Prostate gland (tissue), 2 donors: ENCODE measurements around the gene SPAG6. TPM values are rescaled to one million over a fixed set of nuclear protein-coding genes. Genes with fewer than 3 reads are reported as not detected.

Experiments
- DNase-seq: peaks from one replicate; pipeline ENCODE4 v3.0.0-alpha.2; 2019; ENCODE audit warnings: low spot score
- H3K27ac ChIP-seq, 2 donors: fragments of 200-600 bp; sonication (generic); 2 replicates each; pipeline ENCODE4 v1.5.1; 2017 to 2019
- H3K27me3 ChIP-seq: fragments of 200-600 bp; sonication (generic); replicated peaks from 2 replicates; pipeline ENCODE4 v1.5.1; 2019; ENCODE audit not compliant: insufficient read depth
- H3K36me3 ChIP-seq, 2 donors: fragments of 200-600 bp; sonication (generic); 1 replicate in 1 of 2; 2 replicates in 1 of 2; pipeline versions ENCODE4 v1.5.1 to v1.8.1; 2017 to 2019
- H3K4me1 ChIP-seq: fragments of 200-600 bp; sonication (generic); replicated peaks from 2 replicates; pipeline ENCODE4 v1.5.1; 2019
- H3K4me3 ChIP-seq, 2 donors: fragments of 200-600 bp; sonication (generic); 2 replicates each; pipeline ENCODE4 v1.5.1; 2017 to 2019
- H3K9me3 ChIP-seq: fragments of 200-600 bp; sonication (generic); 2 replicates; pipeline ENCODE4 v1.5.1; 2017
- POLR2A ChIP-seq: fragments of 450-650 bp; IDR thresholded peaks from one replicate; pipeline ENCODE4 v1.6.1; 2016; ENCODE audit warnings: antibody characterized with exemption, mild to moderate bottlenecking
- POLR2AphosphoS5 ChIP-seq: sonication (generic); formaldehyde crosslinking; IDR thresholded peaks from one replicate; pipeline ENCODE4 v1.6.1; 2017; ENCODE audit warnings: antibody characterized with exemption
- WGBS: methylation state at CpG from one replicate; pipeline ENCODE4 v1.1.5; 2018; 5-methylcytosine and 5-hydroxymethylcytosine counted together
- intact Hi-C: fragments of 100-400 bp; cut with DNase I; formaldehyde crosslinking; loops from one replicate; pipeline ENCODE4 v1.14.2; 2022
- total RNA-seq, 2 donors: library from RNA; depleted of rRNA; stranded (reverse); fragments of >200 nt; gene quantifications; one replicate each; pipeline ENCODE4 v1.1.0, GENCODE V29; 2016
- TF ChIP-seq, protein P1 (sequence below), 4 experiments: fragments of 200-600 bp in 2 of 4; fragments of 450-650 bp in 2 of 4; sonication (generic) in 2 of 4; IDR thresholded peaks; 1 replicate in 3 of 4; 2 replicates in 1 of 4; pipeline ENCODE4 v1.5.1; 2016 to 2019; ENCODE audit warnings: antibody characterized with exemption in 4 of 4, mild to moderate bottlenecking in 2 of 4, moderate library complexity in 2 of 4

Gene SPAG6
- total RNA-seq, 2 donors from 2014 or later = 5.8 to 20.3 TPM

DNA sequence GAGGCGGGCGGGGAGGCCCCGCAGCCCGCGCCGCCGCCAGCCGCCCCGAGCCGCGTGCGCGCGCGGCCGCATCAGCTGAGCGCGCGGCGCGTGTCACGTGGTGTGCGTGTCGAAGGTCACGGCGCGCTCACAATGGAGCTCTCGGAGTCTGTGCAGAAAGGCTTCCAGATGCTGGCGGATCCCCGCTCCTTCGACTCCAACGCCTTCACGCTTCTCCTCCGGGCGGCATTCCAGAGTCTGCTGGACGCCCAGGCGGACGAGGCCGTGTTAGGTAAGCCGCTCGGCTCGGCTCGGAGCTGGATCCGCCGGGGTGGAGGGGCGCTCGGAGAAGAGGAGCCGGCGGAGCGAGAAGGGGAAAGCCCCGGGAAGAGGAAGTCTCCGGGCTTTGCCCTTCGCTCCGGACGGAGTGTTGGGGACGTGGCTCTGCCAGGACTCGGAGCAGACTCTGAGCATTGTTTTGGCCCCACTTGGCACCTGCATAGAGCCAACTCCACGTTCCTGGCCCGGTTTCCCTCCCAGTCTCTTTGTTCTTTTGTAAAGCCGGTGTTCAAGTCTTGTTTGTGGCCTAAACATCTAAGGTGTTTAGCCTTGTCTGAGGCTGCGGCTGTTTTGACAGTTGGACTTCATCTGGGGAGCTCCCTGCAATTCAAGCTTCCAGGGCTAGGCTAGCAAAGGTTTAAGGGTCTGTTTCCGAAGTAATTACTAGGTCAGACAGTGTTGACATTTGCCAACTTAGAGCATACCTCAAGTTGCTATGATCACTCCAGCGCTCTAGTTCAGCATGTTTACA lies 28.8 kb upstream of the SPAG6 start, which contains the start of gene COMMD3:
COMMD3 (plus strand) TSS at position 103 of the 790 bp plus-strand sequence; CDS start at position 133, 30 bp downstream.
- intact Hi-C loops = loop anchor here (1.0 to 10.0 kb wide), 5 partner anchors 64 to 748 kb away; partner anchors contain the start of gene DNAJC1
- Histone ChIP-seq H3K9me3 (no peaks in the 10 kb centered on the region), H3K4me1 (peaks cover 7% of the 10 kb centered on the region), H3K4me3 (peak within 1 kb of the TSS; percentile 72 to 93), H3K36me3 (no peaks in the 10 kb centered on the region), H3K27me3 (no peaks in the 10 kb centered on the region), H3K27ac (peak within 1 kb of the TSS; percentile 88 to 97)
- TF ChIP-seq POLR2A (peak; percentile 83), POLR2AphosphoS5 (peak; percentile 77)
- TF ChIP-seq, protein P1, sequence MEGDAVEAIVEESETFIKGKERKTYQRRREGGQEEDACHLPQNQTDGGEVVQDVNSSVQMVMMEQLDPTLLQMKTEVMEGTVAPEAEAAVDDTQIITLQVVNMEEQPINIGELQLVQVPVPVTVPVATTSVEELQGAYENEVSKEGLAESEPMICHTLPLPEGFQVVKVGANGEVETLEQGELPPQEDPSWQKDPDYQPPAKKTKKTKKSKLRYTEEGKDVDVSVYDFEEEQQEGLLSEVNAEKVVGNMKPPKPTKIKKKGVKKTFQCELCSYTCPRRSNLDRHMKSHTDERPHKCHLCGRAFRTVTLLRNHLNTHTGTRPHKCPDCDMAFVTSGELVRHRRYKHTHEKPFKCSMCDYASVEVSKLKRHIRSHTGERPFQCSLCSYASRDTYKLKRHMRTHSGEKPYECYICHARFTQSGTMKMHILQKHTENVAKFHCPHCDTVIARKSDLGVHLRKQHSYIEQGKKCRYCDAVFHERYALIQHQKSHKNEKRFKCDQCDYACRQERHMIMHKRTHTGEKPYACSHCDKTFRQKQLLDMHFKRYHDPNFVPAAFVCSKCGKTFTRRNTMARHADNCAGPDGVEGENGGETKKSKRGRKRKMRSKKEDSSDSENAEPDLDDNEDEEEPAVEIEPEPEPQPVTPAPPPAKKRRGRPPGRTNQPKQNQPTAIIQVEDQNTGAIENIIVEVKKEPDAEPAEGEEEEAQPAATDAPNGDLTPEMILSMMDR (IDR thresholded peaks at IDR 0.05) = no peak
- DNase-seq = peak; percentile 87
- under 1% methylated on average over 63 of the region's 63 CpGs for WGBS

DNA sequence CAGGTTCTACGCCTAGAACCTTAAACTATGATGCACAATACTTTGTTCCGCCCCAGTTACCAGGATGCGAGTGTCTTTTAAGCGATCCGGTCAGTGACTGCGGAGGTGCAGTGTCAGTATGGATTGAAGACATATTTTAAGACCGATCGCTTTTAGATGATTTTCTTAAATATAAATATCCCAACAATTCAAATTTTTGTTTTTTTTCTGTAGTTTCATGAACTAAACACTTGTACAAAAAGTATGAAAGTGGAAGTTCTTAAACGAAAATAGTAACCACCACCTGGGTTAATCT lies 28.3 kb upstream of the SPAG6 start:
- TF ChIP-seq, protein P1 (IDR thresholded peaks at IDR 0.05) = no peak
- no peak for TF ChIP-seq POLR2AphosphoS5
- TF ChIP-seq POLR2A = no peak
- 17% methylated on average over 9 of the region's 9 CpGs for WGBS

DNA sequence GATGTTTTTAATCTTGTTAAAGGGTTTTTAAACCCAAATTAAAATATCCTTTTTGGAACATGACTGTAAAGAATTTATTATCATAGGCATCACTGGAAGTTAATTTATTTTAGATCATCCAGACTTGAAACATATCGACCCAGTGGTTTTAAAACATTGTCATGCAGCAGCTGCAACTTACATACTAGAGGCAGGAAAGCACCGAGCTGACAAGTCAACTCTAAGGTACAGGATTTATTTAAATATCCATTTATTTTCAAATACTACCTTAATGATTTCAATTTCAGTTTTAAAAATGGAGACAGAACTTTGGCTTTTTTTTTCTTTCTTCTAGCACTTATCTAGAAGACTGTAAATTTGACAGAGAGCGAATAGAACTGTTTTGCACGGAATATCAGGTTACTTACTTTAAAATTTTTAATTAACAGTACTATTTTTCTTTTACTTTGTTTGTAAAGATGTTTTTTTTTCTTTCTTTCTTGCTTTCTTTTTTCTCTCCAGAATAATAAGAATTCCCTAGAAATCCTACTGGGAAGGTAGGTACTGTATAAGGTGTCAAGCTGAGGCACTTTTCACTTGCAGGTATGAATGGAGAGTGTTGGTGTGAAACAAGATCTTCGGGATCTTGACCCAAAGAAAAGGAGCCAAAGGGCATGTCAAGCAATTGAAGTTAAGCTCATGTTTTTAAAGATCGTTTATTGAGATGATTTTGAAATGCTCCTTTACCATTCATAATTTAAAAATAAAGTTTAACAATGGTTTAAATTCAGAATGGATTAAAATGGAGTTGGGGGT lies 27.3 kb upstream of the SPAG6 start:
- Histone ChIP-seq H3K9me3 (no peaks in the 10 kb centered on the region), H3K27ac (no peak overlapping the region), H3K27me3 (no peaks in the 10 kb centered on the region), H3K4me3 (peak overlapping the region in 1 of 2 donors; percentile 93), H3K36me3 (no peaks in the 10 kb centered on the region), H3K4me1 (peaks cover 7% of the 10 kb centered on the region)
- WGBS = 84% methylated on average over 6 of the region's 6 CpGs
- intact Hi-C loops = loop anchor here (2.0 to 10.0 kb wide), 4 partner anchors 65 to 747 kb away; partner anchors contain the start of gene DNAJC1
- no peak for DNase-seq
- TF ChIP-seq, protein P1 (IDR thresholded peaks at IDR 0.05) = no peak

More for the DNA sequence above, 28.3 kb upstream of the SPAG6 start:
- H3K4me3 ChIP-seq = peak overlapping the region; percentile 72 to 93
- no peaks in the 10 kb centered on the region for H3K27me3 ChIP-seq
- H3K27ac ChIP-seq = peak overlapping the region; percentile 88 to 97
- H3K4me1 ChIP-seq = peaks cover 7% of the 10 kb centered on the region
- intact Hi-C loops = loop anchor here (2.0 to 10.0 kb wide), 4 partner anchors 64 to 748 kb away; partner anchors contain the start of gene DNAJC1
- H3K36me3 ChIP-seq = no peaks in the 10 kb centered on the region
- DNase-seq = no peak
- no peaks in the 10 kb centered on the region for H3K9me3 ChIP-seq

DNA sequence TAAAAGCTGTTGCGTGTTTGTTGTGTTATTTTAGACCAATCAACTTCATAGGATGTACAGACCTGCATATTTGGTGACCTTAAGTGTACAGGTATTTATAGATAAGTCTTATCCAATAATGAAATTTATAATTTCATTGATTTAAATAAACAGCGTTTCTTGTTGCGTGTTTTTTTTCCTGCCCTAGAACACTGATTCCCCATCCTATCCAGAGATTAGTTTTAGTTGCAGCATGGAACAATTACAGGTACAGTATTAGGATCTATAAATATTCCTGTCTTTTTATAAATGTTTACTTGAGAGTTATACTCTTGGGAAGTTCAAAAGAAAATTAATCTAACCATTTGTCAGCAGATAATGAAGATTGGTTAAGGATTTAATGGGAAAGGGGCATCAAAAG lies 26.5 kb upstream of the SPAG6 start:
- intact Hi-C loops = loop anchor here (5.0 to 10.0 kb wide), 2 partner anchors 316 to 746 kb away; partner anchors contain the start of gene DNAJC1
- WGBS = 94% methylated on average over 3 of the region's 3 CpGs
- Histone ChIP-seq H3K36me3 (no peaks in the 10 kb centered on the region), H3K4me3 (no peak overlapping the region), H3K27me3 (no peaks in the 10 kb centered on the region), H3K27ac (no peak overlapping the region), H3K4me1 (peaks cover 7% of the 10 kb centered on the region), H3K9me3 (no peaks in the 10 kb centered on the region)
- no peak for DNase-seq
- TF ChIP-seq POLR2A = no peak
- no peak for TF ChIP-seq POLR2AphosphoS5
- TF ChIP-seq, protein P1 (IDR thresholded peaks at IDR 0.05) = no peak
